Common myeloid progenitor, CD34-positive (primary cell): ENCODE results near the gene SV2A.
"Not testable (repeated sequence)": the region's sequence is repeated elsewhere in the genome, so short reads cannot be mapped to it uniquely, and the experiment has no call there.

Source experiments
- CTCF ChIA-PET: fragments of 350-600 bp; sonication (Branson Sonifier 250); formaldehyde crosslinking; loops from one replicate; lab custom pipeline; 2021; ENCODE audit warnings: antibody characterized with exemption; lab: Charles Lee
- POLR2A ChIA-PET: fragments of 350-600 bp; sonication (Branson Sonifier 250); formaldehyde crosslinking; loops from one replicate; lab custom pipeline; 2021; ENCODE audit warnings: antibody characterized with exemption; lab: Charles Lee
- DNase-seq, 3 donors: peaks; one replicate each; pipeline versions ENCODE4 v3.0.0 to v3.0.0-alpha.2; 2013
- H3K27ac ChIP-seq, 2 experiments: 1 replicate in 1 of 2; 2 replicates in 1 of 2; pipeline ENCODE4 v1.7.0; 2013; ENCODE audit warnings: inconsistent platforms in 2 of 2, low read length in 2 of 2, mild to moderate bottlenecking in 2 of 2, low read depth in 1 of 2, moderate library complexity in 1 of 2; ENCODE audit not compliant: severe bottlenecking in 2 of 2, insufficient read depth in 1 of 2, poor library complexity in 1 of 2
- H3K27me3 ChIP-seq, 5 experiments: replicated peaks in 2 of 5; 1 replicate in 3 of 5; 2 replicates in 2 of 5; pipeline versions ENCODE4 v1.6.1 to v1.7.0; 2013; ENCODE audit warnings: low read length in 4 of 5, mild to moderate bottlenecking in 2 of 5, moderate library complexity in 2 of 5, inconsistent platforms in 1 of 5; ENCODE audit not compliant: insufficient read depth in 5 of 5, control insufficient read depth in 4 of 5
- H3K36me3 ChIP-seq, 4 experiments: 1 replicate in 2 of 4; 2 replicates in 2 of 4; pipeline versions ENCODE4 v1.6.1 to v1.7.0; 2013; ENCODE audit warnings: low read length in 3 of 4, control low read depth in 1 of 4, mild to moderate bottlenecking in 1 of 4; ENCODE audit not compliant: control insufficient read depth in 4 of 4, insufficient read depth in 4 of 4
- H3K4me1 ChIP-seq, 4 experiments: 1 replicate in 3 of 4; 2 replicates in 1 of 4; pipeline versions ENCODE4 v1.6.1 to v1.7.1; 2013; ENCODE audit warnings: low read length in 3 of 4, mild to moderate bottlenecking in 3 of 4, control low read depth in 1 of 4, inconsistent platforms in 1 of 4, moderate library complexity in 1 of 4; ENCODE audit not compliant: control insufficient read depth in 4 of 4, insufficient read depth in 4 of 4; ENCODE audit errors: control extremely low read depth in 1 of 4
- H3K4me3 ChIP-seq, 7 experiments: 1 replicate in 4 of 7; 2 replicates in 3 of 7; pipeline versions ENCODE4 v1.5.1 to v1.7.0; 2013; ENCODE audit warnings: mild to moderate bottlenecking in 7 of 7, low read length in 6 of 7, moderate library complexity in 6 of 7, inconsistent platforms in 2 of 7, low read depth in 2 of 7, control low read depth in 1 of 7; ENCODE audit not compliant: insufficient read depth in 4 of 7, control insufficient read depth in 1 of 7; ENCODE audit errors: extremely low read depth in 1 of 7
- H3K9me3 ChIP-seq, 5 experiments: 1 replicate in 4 of 5; 2 replicates in 1 of 5; pipeline versions ENCODE4 v1.6.1 to v1.7.1; 2013; ENCODE audit warnings: low read length in 4 of 5, mild to moderate bottlenecking in 2 of 5, inconsistent platforms in 1 of 5, low read depth in 1 of 5, moderate library complexity in 1 of 5; ENCODE audit not compliant: control insufficient read depth in 4 of 5, insufficient read depth in 2 of 5; ENCODE audit errors: control extremely low read depth in 1 of 5
- WGBS: methylation state at CpG from one replicate; pipeline ENCODE4 v1.1.5; 2013; ENCODE audit not compliant: insufficient coverage; 5-methylcytosine and 5-hydroxymethylcytosine counted together

SV2A gene

GRCh38 chr1:149888999-149889289 is 28.7 kb downstream of the SV2A start:
- peak overlapping the region in 6 of 7 experiments; percentile 75 to 99 (median 90) for H3K4me3 ChIP-seq
- POLR2A ChIA-PET: interaction anchor here (0.7 kb wide), 1 partner anchor 29 kb away, joined by 4 read pairs; no protein-coding TSS in a partner anchor
- 78% methylated on average over 1 of the region's 6 CpGs for WGBS
- peaks cover 7 to 31% (median 19%) of the 10 kb centered on the region in 4 experiments for H3K4me1 ChIP-seq
- H3K9me3 ChIP-seq: no peaks in the 10 kb centered on the region
- DNase-seq: no peak
- peak overlapping the region; percentile 89 to 99 for H3K27ac ChIP-seq
- no peaks in the 10 kb centered on the region for H3K27me3 ChIP-seq
- CTCF ChIA-PET: interaction anchor here (0.6 to 4.0 kb wide), 8 partner anchors 11 to 299 kb away, joined by 3 to 16 read pairs (median 4); partner anchors contain the start of gene BOLA1
- H3K36me3 ChIP-seq: no peaks in the 10 kb centered on the region

- POLR2A ChIA-PET: interaction anchor here (0.9 to 3.0 kb wide), 9 partner anchors 11 to 292 kb away, joined by 3 to 17 read pairs (median 5); partner anchors contain the start of genes BOLA1 and SF3B4
- 4% methylated on average over 27 of the region's 28 CpGs for WGBS
- H3K9me3 ChIP-seq: no peaks in the 10 kb centered on the region
Observed at GRCh38 chr1:149888247-149888998, 29.2 kb downstream of the SV2A start.

GRCh38 chr1:149887456-149888246 is 30.0 kb downstream of the SV2A start:
- under 1% methylated on average over 44 of the region's 46 CpGs for WGBS
- Histone ChIP-seq H3K9me3 (no peaks in the 10 kb centered on the region), H3K27me3 (no peaks in the 10 kb centered on the region), H3K36me3 (no peaks in the 10 kb centered on the region), H3K27ac (peak overlapping the region; percentile 89 to 99), H3K4me1 (peaks cover 9 to 36% (median 21%) of the 10 kb centered on the region in 4 experiments), H3K4me3 (peak overlapping the region; percentile 70 to 99 (median 88))
- ChIA-PET CTCF (interaction anchor here (0.6 to 4.0 kb wide), 10 partner anchors 10 to 300 kb away, joined by 3 to 16 read pairs (median 5); partner anchors contain the start of gene BOLA1), POLR2A (interaction anchor here (0.9 to 3.0 kb wide), 15 partner anchors 12 to 300 kb away, joined by 3 to 17 read pairs (median 4); partner anchors contain the start of genes BOLA1 and SF3B4)
- peak; percentile 98 to 100 (median 99) for DNase-seq

More at GRCh38 chr1:149888247-149888998, 29.2 kb downstream of the SV2A start:
- CTCF ChIA-PET: interaction anchor here (0.6 to 4.0 kb wide), 12 partner anchors 11 to 299 kb away, joined by 3 to 16 read pairs (median 4); partner anchors contain the start of gene BOLA1
- no peaks in the 10 kb centered on the region for H3K36me3 ChIP-seq
- H3K27ac ChIP-seq: peak overlapping the region; percentile 89 to 99
- peak overlapping the region in 6 of 7 experiments; percentile 75 to 99 (median 90) for H3K4me3 ChIP-seq
- DNase-seq: peak; percentile 93 to 94 (median 93)
- H3K4me1 ChIP-seq: peaks cover 9 to 36% (median 21%) of the 10 kb centered on the region in 4 experiments
- no peaks in the 10 kb centered on the region for H3K27me3 ChIP-seq

GRCh38 chr1:149887196-149887455 is 30.5 kb downstream of the SV2A start:
- POLR2A ChIA-PET: interaction anchor here (0.9 to 3.0 kb wide), 16 partner anchors 12 to 301 kb away, joined by 3 to 17 read pairs (median 4); partner anchors contain the start of genes BOLA1 and SF3B4
- peaks cover 9 to 36% (median 21%) of the 10 kb centered on the region in 4 experiments for H3K4me1 ChIP-seq
- 0% methylated on average over 6 of the region's 13 CpGs for WGBS
- not testable (repeated sequence) for H3K9me3 ChIP-seq, H3K36me3 ChIP-seq, DNase-seq, H3K27me3 ChIP-seq
- CTCF ChIA-PET: interaction anchor here (1.0 to 4.0 kb wide), 5 partner anchors 10 to 300 kb away, joined by 4 to 16 read pairs (median 8); partner anchors contain the start of gene BOLA1
- peak overlapping the region; percentile 75 to 99 (median 88) for H3K4me3 ChIP-seq
- H3K27ac ChIP-seq: peak overlapping the region; percentile 89 to 99

GRCh38 chr1:149886396-149887195 is 31.0 kb downstream of the SV2A start:
- Histone ChIP-seq H3K27me3 (no peaks in the 10 kb centered on the region), H3K4me3 (peak overlapping the region; percentile 75 to 99 (median 88)), H3K4me1 (peaks cover 9 to 36% (median 21%) of the 10 kb centered on the region in 4 experiments), H3K36me3 (no peaks in the 10 kb centered on the region), H3K27ac (peak overlapping the region; percentile 89 to 99), H3K9me3 (no peaks in the 10 kb centered on the region)
- ChIA-PET POLR2A (interaction anchor here (0.6 to 3.0 kb wide), 14 partner anchors 13 to 301 kb away, joined by 3 to 17 read pairs (median 4); partner anchors contain the start of genes BOLA1, SF3B4 and VPS45), CTCF (interaction anchor here (1.0 to 4.0 kb wide), 4 partner anchors 9 to 43 kb away, joined by 4 to 16 read pairs (median 6); partner anchors contain the start of gene BOLA1)
- peak; percentile 99 to 100 (median 99) for DNase-seq
- WGBS: 0% methylated on average over 51 of the region's 62 CpGs

- not testable (repeated sequence) for H3K27me3 ChIP-seq, H3K9me3 ChIP-seq, H3K36me3 ChIP-seq
- H3K4me1 ChIP-seq: peaks cover 9 to 31% (median 21%) of the 10 kb centered on the region in 4 experiments
- POLR2A ChIA-PET: interaction anchor here (0.6 to 3.0 kb wide), 7 partner anchors 13 to 182 kb away, joined by 3 to 17 read pairs (median 5); partner anchors contain the start of genes BOLA1, SF3B4 and VPS45
- peak overlapping the region; percentile 75 to 99 (median 88) for H3K4me3 ChIP-seq
- 0% methylated on average over 7 of the region's 19 CpGs for WGBS
- peak overlapping the region; percentile 69 to 99 for H3K27ac ChIP-seq
- peak in 1 of 3 donors; percentile 38 for DNase-seq
- CTCF ChIA-PET: interaction anchor here (4.0 kb wide), 1 partner anchor 42 kb away, joined by 16 read pairs; no protein-coding TSS in a partner anchor
Observed at GRCh38 chr1:149886121-149886395, 31.6 kb downstream of the SV2A start.
